ENCODE measurements around the gene TAF4.

TAF4 gene

GRCh38 chr20:61965606-61966491, 99.8 kb downstream of the TAF4 start:
- Histone ChIP-seq H3K27me3 (ENCODE audit: insufficient read depth, low read length) (no peaks in the 10 kb centered on the region), H3K36me3 (ENCODE audit: insufficient read depth, low read length) (no peaks in the 10 kb centered on the region), H3K27ac (ENCODE audit: low read depth, low read length) (no peak overlapping the region), H3K9ac (ENCODE audit: low read depth, low read length) (peak overlapping the region; percentile 63; the same call in 1 of the 2 replicates), H3K4me1 (ENCODE audit: insufficient read depth, low read length) (no peaks in the 10 kb centered on the region), H3K9me3 (ENCODE audit: insufficient read depth, low read depth, low read length) (no peaks in the 10 kb centered on the region), H3K4me3 (ENCODE audit: low read length) (peak overlapping the region; percentile 33; the same call in 1 of the 2 replicates)
- 29% methylated on average over 46 of the region's 49 CpGs for WGBS

GRCh38 chr20:61964675-61965605, 100.7 kb downstream of the TAF4 start:
- H3K9me3 ChIP-seq (ENCODE audit: insufficient read depth, low read depth, low read length), result no peaks in the 10 kb centered on the region
- no peaks in the 10 kb centered on the region for H3K36me3 ChIP-seq (ENCODE audit: insufficient read depth, low read length)
- no peak overlapping the region for H3K4me3 ChIP-seq (ENCODE audit: low read length)
- no peaks in the 10 kb centered on the region for H3K27me3 ChIP-seq (ENCODE audit: insufficient read depth, low read length)
- no peaks in the 10 kb centered on the region for H3K4me1 ChIP-seq (ENCODE audit: insufficient read depth, low read length)
- 68% methylated on average over 41 of the region's 41 CpGs for WGBS
- no peak overlapping the region for H3K27ac ChIP-seq (ENCODE audit: low read depth, low read length)
- H3K9ac ChIP-seq (ENCODE audit: low read depth, low read length), result no peak overlapping the region

GRCh38 chr20:61963885-61964674, 101.6 kb downstream of the TAF4 start:
- H3K27ac ChIP-seq (ENCODE audit: low read depth, low read length), result no peak overlapping the region
- H3K4me3 ChIP-seq (ENCODE audit: low read length), result no peak overlapping the region
- H3K36me3 ChIP-seq (ENCODE audit: insufficient read depth, low read length), result no peaks in the 10 kb centered on the region
- no peaks in the 10 kb centered on the region for H3K27me3 ChIP-seq (ENCODE audit: insufficient read depth, low read length)
- H3K9me3 ChIP-seq (ENCODE audit: insufficient read depth, low read depth, low read length), result no peaks in the 10 kb centered on the region
- no peaks in the 10 kb centered on the region for H3K4me1 ChIP-seq (ENCODE audit: insufficient read depth, low read length)
- WGBS, result 93% methylated on average over 6 of the region's 8 CpGs
- H3K9ac ChIP-seq (ENCODE audit: low read depth, low read length), result no peak overlapping the region

- H3K9ac ChIP-seq (ENCODE audit: low read depth, low read length), result no peak overlapping the region
- no peaks in the 10 kb centered on the region for H3K4me1 ChIP-seq (ENCODE audit: insufficient read depth, low read length)
- WGBS, result 61% methylated on average over 9 of the region's 9 CpGs
- no peak overlapping the region for H3K4me3 ChIP-seq (ENCODE audit: low read length)
- no peak overlapping the region for H3K27ac ChIP-seq (ENCODE audit: low read depth, low read length)
- no peaks in the 10 kb centered on the region for H3K9me3 ChIP-seq (ENCODE audit: insufficient read depth, low read depth, low read length)
- H3K36me3 ChIP-seq (ENCODE audit: insufficient read depth, low read length), result no peaks in the 10 kb centered on the region
- H3K27me3 ChIP-seq (ENCODE audit: insufficient read depth, low read length), result no peaks in the 10 kb centered on the region
These were observed 102.5 kb downstream of the TAF4 start for GRCh38 chr20:61963149-61963548.

GRCh38 chr20:61960836-61961235, 104.8 kb downstream of the TAF4 start:
- no peak overlapping the region for H3K4me3 ChIP-seq (ENCODE audit: low read length)
- H3K9me3 ChIP-seq (ENCODE audit: insufficient read depth, low read depth, low read length), result no peaks in the 10 kb centered on the region
- H3K27me3 ChIP-seq (ENCODE audit: insufficient read depth, low read length), result no peaks in the 10 kb centered on the region
- no peak overlapping the region for H3K27ac ChIP-seq (ENCODE audit: low read depth, low read length)
- no peak overlapping the region for H3K9ac ChIP-seq (ENCODE audit: low read depth, low read length)
- no peaks in the 10 kb centered on the region for H3K36me3 ChIP-seq (ENCODE audit: insufficient read depth, low read length)
- no peaks in the 10 kb centered on the region for H3K4me1 ChIP-seq (ENCODE audit: insufficient read depth, low read length)
- WGBS, result 92% methylated on average over 11 of the region's 12 CpGs

- Histone ChIP-seq H3K27me3 (ENCODE audit: insufficient read depth, low read length) (no peaks in the 10 kb centered on the region), H3K36me3 (ENCODE audit: insufficient read depth, low read length) (no peaks in the 10 kb centered on the region), H3K9ac (ENCODE audit: low read depth, low read length) (no peak overlapping the region), H3K27ac (ENCODE audit: low read depth, low read length) (no peak overlapping the region), H3K9me3 (ENCODE audit: insufficient read depth, low read depth, low read length) (no peaks in the 10 kb centered on the region), H3K4me3 (ENCODE audit: low read length) (no peak overlapping the region), H3K4me1 (ENCODE audit: insufficient read depth, low read length) (no peaks in the 10 kb centered on the region)
- WGBS, result 86% methylated on average over 21 of the region's 22 CpGs
These were observed 106.6 kb downstream of the TAF4 start for GRCh38 chr20:61958773-61959700.

- WGBS, result 93% methylated on average over 12 of the region's 12 CpGs
- Histone ChIP-seq H3K9ac (ENCODE audit: low read depth, low read length) (no peak overlapping the region), H3K4me1 (ENCODE audit: insufficient read depth, low read length) (no peaks in the 10 kb centered on the region), H3K4me3 (ENCODE audit: low read length) (no peak overlapping the region), H3K9me3 (ENCODE audit: insufficient read depth, low read depth, low read length) (no peaks in the 10 kb centered on the region), H3K27me3 (ENCODE audit: insufficient read depth, low read length) (no peaks in the 10 kb centered on the region), H3K36me3 (ENCODE audit: insufficient read depth, low read length) (no peaks in the 10 kb centered on the region), H3K27ac (ENCODE audit: low read depth, low read length) (no peak overlapping the region)
These were observed 107.5 kb downstream of the TAF4 start for GRCh38 chr20:61957961-61958715.

- H3K4me3 ChIP-seq (ENCODE audit: low read length), result no peak overlapping the region
- H3K9ac ChIP-seq (ENCODE audit: low read depth, low read length), result no peak overlapping the region
- WGBS, result 84% methylated on average over 9 of the region's 12 CpGs
- no peaks in the 10 kb centered on the region for H3K27me3 ChIP-seq (ENCODE audit: insufficient read depth, low read length)
- no peaks in the 10 kb centered on the region for H3K36me3 ChIP-seq (ENCODE audit: insufficient read depth, low read length)
- H3K27ac ChIP-seq (ENCODE audit: low read depth, low read length), result no peak overlapping the region
- H3K4me1 ChIP-seq (ENCODE audit: insufficient read depth, low read length), result no peaks in the 10 kb centered on the region
- H3K9me3 ChIP-seq (ENCODE audit: insufficient read depth, low read depth, low read length), result no peaks in the 10 kb centered on the region
These were observed 109.0 kb downstream of the TAF4 start for GRCh38 chr20:61956396-61957342.
